GM21737 (cell line): Measurements from ENCODE around the gene RUNX1.

Experiments
- ATAC-seq: cut with Tn5 transposase; IDR thresholded peaks from one replicate; pipeline ENCODE4 v1.9.1; 2021; ENCODE audit warnings: mild to moderate bottlenecking, moderate library complexity; ENCODE audit not compliant: unreplicated experiment

RUNX1 gene

DNA sequence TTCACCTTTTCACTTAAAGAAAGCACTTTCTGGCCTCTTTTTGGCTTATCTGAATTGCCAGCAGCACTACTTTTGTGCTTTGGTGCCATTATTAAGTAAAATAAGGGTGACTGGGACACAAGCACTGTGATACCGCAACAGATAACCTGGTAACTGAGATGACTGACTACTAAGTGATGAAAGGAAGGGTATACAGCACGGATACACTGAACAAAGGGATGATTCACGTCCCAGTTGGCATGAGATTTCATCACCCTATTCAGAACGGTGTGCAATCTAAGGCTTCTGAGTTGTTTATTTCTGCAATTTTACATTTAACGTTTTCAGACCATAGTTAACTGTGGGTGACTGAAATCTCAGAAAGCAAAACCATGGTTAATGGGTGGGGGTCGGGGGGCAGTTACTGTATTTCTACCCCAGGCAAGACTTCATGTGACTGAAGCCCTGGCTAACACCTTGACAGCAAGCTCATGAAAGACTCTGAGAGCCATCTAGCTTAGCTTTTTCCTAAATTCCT, 277.5 kb downstream of the RUNX1 start:
- ATAC-seq: no peak

DNA sequence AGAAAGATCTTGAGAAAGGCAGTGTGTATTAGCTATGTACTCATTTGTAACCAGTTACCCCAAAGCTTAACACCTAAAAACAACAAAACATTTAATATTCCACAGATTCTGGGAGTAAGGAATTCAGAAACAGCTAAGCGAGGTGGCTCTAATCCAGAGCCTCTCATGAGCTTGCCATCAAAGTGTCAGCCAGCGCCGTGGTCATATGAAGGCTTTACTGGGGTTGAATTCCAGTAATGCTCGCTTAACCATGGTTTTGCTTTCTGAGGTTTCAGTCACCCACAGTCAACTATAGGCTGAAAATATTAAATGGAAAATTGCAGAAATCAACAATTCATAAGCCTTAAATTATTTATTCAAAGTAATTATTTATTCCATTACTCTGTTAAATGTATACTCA, 278.5 kb downstream of the RUNX1 start:
- ATAC-seq: no peak

DNA sequence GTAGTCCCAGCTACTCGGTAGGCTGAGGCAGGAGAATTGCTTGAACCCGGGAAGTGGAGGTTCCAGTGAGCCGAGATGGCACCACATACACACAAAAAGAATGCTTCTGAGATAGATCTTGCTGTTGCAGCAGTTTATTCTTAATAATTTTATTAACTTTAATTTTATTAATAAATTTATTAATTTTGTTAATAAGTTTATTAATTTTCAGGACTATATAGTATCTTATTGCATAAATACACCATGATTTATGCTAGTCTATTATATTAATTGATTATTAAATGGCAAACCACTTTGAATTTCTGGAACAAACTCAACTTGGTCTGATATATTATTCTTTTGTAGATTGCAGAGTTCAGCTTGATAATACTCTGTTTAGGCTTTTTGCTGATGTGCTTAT, 280.8 kb downstream of the RUNX1 start:
- ATAC-seq: no peak

DNA sequence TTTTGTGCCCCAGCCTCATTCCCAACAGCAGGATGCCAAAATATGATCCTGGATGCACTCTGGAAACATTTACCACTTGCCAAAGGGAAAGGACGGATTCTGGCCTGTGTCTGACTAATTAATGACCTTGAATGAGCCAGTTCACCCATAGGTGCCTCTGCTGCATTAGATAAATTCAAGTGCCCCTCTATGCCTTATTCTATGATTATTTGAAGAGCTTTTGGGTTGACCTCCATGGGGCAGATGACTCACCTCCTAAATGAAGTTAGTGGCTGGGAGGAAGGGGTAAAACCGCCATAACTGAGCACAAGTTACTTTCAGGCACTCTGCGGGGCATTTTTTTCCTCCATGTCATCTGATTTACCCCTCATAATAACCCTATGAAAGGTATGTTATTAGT, 282.2 kb downstream of the RUNX1 start:
- ATAC-seq: no peak

DNA sequence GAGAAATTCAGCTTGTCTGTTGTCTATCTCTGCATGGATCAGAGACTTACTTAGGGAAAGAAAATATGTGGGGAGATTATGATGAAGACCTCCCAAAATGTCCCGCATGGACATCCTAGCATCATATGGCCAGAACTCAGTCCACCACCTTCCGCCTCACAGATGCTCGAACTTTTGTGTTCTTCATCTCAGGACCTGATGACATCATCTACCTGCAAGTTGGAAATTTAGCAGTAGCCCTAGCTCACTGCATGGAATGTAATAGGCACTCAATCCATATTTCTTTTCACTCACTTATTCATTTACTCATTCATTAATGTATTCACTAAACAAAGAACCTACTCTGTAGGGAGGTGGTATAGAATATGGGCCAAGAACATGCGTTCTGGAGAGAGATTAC, 283.5 kb downstream of the RUNX1 start:
- no peak for ATAC-seq

DNA sequence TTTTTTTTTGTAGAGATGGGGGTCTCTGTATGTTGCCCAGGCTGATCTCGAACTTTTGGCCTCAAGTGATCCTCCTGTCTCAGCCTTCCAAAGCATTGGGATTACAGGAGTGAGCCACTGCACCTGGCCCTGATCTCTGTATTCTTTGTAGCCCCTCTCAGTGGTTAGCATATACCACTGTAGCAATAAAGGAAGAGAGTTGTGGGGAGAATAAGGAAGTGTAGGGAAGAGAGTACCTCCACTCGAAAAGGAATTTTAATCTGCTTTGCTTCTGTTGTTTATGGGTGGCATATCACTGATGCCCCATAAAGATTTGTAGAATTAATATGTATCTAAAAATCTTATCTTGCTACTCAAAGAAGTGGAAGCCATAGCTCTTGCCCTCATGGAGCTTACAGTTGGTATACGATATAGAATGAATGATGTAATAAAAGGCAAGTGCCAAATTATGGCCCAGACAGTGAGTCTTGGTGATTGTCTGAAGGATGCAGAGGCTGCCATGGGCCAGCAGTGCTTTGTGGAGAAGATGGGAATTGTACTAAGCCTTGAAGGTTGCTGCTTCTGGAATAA, 284.3 kb downstream of the RUNX1 start:
- no peak for ATAC-seq

DNA sequence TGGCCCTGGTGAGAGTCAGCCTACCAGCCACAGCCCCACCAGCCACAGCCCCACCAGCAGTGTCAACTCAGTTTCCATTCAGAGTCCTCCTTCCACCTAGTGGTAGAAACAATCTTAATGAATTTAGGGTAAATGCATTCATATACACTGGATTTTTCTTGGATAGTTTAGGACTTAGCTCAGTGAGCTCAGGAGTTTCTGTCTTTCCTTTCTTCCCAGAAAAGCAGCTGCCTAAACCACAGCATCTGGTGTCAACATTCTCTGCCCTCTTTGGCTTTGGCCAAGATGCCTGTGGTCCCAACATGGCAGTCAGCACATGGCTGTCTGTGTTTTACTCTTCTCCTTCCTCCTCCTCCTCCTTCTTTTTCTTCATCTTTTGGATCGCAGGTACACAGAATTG, 286.3 kb downstream of the RUNX1 start:
- no peak for ATAC-seq

DNA sequence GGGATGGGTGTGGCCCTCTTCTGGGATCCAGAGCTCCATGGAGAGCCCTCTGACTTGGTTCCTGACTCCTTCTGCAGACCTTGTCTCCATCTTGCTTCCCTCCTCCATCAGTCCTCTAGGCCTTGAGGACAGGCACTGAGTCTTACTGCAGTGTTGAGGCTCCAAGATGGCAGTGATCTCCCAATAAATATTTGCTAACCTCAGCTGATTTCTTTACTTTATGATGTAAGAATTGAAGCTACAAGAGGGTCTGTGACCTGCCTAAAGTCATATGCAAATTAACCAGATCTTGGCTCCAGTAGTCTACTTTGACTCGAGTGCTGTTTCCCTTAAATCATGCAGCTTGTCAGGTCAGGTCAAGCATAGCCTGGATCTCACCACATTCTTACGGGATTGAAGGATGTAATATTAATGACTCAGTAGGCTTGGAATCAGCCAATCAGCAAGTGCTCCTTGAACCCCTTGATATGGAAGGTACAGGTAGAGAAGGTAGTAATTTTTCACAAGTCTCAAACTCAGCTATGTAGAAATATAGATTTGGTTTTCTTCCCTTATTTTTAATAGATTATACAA, 287.3 kb downstream of the RUNX1 start:
- no peak for ATAC-seq

DNA sequence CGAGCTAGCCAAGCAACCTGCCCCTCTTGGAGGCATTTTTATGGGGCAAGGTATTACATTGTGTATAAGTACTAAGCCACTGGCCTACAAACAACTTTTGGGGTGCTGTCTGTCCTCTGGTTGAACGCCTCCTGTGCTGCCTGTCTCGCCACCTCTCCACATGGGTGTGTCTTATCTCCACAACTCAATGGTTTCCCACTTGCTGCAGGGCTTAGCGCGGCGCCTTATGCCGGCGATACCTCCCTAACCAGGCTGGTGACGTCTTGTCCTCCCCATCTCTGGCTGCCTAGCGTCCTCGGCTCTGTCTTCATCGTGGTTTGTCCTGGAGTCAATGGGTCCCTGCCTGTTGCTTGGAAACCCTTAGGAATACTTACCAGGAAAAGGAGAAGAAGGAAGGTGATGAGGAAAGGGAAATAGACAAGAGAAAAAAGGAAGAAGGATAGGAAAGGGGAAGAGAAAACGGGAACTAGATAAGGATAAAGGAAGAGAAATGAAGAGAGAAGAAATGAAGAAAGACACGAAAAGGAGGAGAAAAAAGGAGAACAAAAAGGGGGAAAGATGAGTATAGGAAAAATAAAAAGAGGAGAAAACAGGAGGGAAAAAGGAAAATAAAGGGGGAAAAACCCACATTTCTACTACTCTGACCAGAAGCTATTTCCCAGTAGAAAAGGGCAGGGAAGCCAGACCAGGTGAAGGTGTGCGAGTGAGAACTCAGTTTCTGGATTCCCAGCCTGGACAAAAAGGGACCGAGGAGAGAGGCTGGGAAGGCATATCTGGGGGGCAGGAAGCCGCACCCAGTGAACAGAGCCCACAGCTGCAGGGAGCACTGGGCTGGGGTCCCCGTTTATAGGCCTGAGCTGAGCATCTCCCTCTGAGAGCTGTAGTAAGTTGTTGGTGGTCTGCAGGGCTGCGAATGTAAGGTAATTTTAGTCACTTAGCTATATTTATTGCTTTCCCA, 294.1 kb downstream of the RUNX1 start:
- no peak for ATAC-seq

DNA sequence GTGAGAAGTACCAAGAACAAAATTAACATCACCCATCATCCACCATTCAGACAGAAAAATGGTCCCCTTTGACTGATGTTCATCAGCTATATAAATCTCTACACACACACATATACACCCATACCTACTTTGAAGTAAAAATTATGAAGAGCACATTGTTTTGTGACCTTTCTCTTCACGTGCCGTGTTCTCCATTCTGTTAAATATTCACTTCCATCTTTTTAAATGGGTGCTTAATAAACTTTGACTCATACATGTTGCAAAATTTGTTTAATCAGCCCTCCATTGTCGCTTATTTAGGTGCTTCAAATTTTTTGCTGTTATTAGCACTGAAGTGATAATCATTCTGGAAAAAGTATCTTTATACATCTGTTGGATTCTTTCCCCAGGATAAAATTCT, 300.2 kb downstream of the RUNX1 start:
- ATAC-seq: no peak

DNA sequence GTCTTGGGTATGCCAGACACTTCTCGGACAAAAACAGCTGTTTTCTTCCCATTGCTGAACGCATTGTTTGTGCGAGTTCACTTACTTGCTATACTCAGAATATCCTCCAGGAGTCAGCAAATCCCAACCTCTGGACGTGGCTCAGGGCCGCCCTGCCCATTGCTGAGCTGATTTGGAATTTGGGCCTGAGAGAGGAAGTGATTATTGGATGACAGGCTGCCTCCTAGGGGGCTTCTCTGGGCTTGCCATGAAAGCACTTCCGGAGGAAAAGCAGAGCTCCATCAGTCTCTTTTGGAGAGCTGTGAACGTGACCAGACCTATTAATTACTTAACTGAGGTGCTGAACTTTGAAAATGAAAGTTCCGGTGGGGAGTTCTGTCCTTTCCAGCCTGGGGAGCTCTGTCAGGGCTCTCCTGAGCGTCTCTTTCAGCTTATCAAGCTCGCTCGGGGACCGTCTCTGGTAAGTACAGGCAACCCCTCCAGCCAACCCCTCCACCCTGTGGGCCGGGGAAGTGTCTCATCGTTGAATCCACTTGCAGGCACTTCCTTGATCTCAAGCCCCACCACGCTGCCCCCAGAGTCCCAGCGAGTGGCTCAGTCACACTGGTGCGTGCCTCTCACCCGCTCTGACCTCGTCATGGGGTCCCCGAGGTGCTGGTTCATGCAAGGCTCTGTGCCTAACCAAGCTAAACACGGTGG, 303.4 kb downstream of the RUNX1 start:
- peak; percentile 84 for ATAC-seq

DNA sequence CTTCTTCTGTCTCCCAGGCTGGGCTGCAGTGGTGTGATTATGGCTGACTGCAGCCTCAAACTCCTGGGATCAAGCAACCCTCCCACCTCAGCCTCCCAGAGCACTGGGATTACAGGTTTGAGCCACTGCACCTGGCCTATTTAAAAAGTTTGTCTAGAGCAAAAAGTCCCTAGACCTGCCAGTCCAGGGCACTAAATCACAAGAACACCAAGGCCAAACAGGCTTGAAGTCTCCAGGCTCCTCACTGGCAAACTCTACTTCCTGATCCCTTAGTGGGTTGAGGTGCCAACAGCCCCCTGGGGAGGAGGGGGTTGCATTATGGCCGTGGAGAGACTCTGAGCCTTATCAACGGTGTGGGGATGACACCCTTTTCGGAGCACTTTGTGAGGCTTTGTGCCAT, 304.3 kb downstream of the RUNX1 start:
- no peak for ATAC-seq

DNA sequence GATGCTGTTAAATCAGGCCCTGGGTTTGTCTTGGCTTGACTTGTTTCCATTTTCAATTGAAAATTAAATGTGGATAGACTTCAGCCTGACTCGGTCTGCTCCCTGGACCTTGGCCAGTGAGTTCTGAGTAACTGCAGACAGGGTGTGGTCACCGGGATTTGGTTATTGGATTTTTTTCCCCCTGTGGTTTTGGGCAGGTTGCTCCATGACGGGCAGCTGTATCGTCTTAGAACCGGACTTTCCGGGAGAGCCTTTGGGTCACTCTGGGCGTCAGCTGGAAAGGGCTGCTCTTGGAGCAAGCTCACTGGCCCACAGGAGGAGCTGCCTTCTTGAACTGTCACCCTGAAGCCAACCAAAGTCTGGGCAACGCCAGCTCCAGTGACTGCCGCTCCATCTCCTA, 305.3 kb downstream of the RUNX1 start:
- no peak for ATAC-seq

DNA sequence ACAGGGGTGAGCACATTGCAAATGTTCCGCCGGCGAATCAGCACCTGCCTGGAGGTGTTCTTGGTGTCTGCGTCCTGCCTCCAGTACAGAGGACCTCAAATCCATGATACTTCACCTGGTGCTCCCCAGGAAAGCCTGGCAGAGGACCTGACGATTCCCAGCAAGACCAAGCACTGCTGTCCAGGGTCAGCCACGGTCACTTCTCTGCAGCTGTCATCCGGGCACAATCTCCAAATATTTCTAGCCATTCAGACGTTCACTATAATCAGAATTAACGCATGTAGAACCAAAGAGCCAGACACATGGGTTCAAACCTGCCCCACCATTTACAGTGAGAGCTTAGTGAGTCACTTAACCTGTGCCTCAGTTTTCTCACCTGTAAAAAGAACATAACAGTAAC, 305.8 kb downstream of the RUNX1 start:
- ATAC-seq: no peak

DNA sequence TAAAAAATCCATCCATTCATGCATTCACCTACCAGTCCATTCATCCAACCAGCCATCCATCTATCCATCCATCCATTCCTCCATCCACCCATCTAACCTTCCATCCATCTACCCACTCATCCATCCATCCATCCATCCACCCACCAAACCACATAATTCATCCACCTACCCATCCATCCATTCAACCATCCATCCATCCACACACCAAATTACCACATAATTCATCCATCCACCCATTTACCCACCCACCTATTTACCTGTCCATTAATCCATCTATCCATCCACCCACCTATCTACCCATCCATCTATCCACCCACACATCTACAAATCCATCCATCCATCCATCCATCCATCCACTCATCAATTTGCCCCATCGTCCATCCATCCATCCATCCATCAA, 308.9 kb downstream of the RUNX1 start:
- ATAC-seq: no peak
